Tibial nerve (tissue), 3 donors: Measurements from ENCODE around the gene TPCN1.

Experiments
- POLR2A ChIP-seq, 2 donors: fragments of 450-650 bp; IDR thresholded peaks; one replicate each; pipeline ENCODE4 v1.6.1; 2017; ENCODE audit warnings: antibody characterized with exemption in 2 of 2, mild to moderate bottlenecking in 2 of 2, moderate library complexity in 2 of 2
- TF ChIP-seq, protein P1 (sequence below), 5 experiments: fragments of 200-600 bp in 3 of 5; fragments of 450-650 bp in 2 of 5; sonication (generic) in 3 of 5; IDR thresholded peaks; one replicate each; pipeline ENCODE4 v1.5.1; 2016 to 2019; ENCODE audit warnings: antibody characterized with exemption in 5 of 5, mild to moderate bottlenecking in 3 of 5, moderate library complexity in 2 of 5

DNA sequence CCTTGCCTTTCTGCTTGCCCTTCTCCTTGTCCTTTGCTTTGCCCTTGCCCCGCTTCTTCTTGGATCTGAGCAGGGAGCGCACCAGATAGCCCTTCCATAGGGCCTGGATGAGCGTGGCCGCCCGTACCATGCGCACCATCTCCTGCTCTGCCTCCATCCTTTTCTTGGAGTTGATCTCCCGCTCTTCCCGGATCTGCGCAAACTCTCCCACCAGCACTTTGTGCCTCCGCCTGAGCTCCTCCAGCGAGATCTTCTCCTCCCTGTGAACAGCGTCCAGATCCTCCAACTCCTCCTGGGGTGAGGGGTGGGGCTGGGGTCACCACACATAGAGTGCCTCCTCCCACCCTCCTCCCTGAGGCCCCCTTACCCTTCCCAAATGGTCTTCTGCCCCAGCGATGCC lies 25.7 kb upstream of the TPCN1 start:
- TF ChIP-seq POLR2A (IDR thresholded peaks at IDR 0.05) = no peak
- TF ChIP-seq, protein P1, sequence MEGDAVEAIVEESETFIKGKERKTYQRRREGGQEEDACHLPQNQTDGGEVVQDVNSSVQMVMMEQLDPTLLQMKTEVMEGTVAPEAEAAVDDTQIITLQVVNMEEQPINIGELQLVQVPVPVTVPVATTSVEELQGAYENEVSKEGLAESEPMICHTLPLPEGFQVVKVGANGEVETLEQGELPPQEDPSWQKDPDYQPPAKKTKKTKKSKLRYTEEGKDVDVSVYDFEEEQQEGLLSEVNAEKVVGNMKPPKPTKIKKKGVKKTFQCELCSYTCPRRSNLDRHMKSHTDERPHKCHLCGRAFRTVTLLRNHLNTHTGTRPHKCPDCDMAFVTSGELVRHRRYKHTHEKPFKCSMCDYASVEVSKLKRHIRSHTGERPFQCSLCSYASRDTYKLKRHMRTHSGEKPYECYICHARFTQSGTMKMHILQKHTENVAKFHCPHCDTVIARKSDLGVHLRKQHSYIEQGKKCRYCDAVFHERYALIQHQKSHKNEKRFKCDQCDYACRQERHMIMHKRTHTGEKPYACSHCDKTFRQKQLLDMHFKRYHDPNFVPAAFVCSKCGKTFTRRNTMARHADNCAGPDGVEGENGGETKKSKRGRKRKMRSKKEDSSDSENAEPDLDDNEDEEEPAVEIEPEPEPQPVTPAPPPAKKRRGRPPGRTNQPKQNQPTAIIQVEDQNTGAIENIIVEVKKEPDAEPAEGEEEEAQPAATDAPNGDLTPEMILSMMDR (IDR thresholded peaks at IDR 0.05) = no peak
